ENCODE results near the gene ANP32A.

Gene ANP32A

DNA sequence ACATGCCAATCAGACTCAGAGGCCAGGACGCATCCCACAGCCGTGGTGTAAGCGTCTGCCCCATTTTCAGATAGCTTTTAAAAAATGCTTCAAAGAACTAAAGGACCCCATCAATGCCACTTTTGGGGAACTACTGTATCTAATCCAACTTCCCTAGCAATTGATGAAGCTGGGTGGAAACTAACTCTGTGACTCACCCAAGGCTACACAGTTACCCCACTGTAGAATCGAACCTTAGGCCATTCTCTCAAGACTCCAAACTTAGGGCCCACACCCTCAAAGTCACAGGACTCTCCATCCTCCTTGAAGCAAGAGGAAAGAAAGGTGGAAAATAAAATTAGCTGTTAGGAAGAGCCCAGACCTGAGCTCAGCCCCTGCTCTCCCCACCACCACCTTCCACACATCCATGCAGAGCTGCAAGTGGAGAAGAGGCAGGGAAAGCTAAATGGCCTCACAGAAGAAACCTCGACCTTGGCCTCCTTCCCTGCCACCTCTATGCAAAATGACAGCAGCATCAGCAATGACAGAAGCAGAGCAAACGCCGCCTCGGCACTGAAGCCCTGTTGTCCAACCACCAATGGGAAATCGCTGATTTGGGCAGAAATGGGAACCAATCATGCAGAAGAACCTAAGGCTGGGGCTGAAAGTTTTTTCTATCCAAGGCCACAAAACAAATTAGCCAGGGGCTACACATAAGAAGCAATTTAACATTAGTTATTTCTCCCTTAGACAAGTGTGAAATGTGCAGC lies 22.2 kb downstream of the ANP32A start:
- DNase-seq (ENCODE audit: low read depth in 1 of 2, low spot score in 1 of 2): no peak

DNA sequence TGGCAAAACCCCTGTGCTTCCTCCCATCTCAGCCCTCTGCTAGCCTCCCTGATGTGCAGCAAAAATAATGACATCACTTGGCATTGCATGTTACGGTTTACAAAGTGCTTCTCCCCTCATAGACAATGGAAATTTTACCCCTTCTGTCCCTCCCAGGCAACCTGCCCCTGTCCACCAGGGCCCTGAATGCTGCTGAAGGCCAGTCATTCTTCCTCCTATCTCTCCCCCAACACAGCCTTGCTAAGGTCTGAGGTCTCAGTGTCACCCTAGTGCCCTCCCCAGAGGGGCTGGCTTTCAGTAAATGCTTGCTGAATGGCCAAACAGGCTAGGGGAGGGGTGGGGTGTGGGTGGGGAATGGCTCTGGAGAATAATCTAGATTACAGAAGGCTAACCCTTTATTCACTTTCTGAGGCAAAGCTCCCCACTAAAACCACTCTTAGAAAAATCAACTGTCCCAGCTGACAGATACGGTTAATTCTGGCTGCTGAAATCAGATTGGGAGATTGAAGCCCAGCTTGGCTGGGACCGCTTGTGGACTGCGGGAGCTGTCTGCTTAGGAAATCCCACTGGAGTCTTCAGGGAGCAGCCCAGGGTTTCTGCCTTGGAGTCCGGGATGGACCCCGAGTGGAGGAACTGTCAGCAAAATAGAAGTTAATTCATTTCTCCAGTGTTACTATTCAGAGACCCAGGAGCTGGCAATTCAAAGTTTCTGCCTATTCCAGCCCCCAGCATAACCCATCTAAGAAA lies 22.9 kb downstream of the ANP32A start:
- no peak for DNase-seq (ENCODE audit: low read depth in 1 of 2, low spot score in 1 of 2)

DNA sequence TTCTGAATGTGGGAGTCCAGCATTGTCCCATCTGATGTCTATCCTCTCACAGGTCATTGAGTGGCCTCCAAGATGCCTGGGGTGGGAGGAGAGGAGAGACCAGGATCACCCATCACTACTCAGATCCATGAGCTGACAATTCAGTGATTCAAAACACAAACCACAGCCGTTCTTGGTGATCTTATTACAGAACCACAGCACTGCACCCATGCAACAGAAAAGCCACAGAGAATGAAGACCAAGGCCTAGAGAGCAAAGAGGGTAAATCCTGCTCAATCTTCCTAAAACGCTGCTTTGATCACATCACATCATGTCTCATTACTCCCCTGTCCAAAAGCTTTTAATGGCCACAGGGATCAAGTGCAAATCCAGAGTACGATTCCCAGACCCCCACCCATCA lies 23.5 kb downstream of the ANP32A start:
- no peak for DNase-seq (ENCODE audit: low read depth in 1 of 2, low spot score in 1 of 2)

DNA sequence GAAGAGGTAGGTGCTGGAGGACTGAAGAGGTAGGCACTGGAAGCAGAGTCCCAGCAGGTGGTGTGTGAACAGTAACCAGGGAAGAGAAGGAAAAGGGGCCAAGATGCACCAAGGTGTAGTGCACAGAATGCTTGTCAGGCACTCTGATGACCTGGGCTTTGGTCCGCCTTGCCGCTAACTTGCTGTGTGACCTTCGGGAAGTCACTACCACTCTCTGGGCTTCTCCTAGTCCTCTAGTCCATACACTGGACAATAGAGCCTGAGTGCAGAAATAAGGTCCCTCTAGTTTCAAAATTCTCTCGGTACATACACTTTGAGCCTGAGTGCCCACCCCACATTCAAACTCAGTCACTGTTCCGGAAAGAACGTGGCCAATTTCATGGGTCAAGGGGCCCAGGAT lies 24.1 kb downstream of the ANP32A start:
- DNase-seq (ENCODE audit: low read depth in 1 of 2, low spot score in 1 of 2): no peak

DNA sequence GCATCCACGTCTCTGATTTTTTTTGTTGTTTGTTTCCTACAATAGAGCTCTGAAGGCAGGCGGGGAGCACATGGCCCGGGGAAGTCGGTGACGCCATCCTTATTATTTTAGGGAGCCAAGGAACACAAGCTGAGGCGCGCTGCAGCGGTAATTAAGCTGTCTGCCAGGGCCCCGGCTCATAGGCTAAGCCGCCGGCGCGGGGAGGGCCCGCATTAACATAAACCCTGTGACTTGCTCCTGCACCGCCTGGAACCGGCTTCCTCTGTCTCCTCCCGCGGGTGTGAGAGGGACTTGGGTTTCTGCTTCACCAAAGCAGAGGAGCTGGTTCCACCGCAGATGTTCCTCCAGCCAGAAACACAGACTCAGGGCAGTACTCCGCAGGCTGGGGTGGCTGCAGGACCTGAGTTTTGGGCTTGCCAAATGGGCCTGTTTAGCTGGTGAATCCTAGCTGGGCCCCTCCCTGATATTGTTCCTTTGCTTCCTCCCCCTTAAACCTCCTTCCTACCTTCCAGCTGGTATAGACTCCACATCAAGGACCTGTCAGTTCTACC lies 25.3 kb downstream of the ANP32A start:
- DNase-seq (ENCODE audit: low read depth in 1 of 2, low spot score in 1 of 2): peak; percentile 24 to 45

DNA sequence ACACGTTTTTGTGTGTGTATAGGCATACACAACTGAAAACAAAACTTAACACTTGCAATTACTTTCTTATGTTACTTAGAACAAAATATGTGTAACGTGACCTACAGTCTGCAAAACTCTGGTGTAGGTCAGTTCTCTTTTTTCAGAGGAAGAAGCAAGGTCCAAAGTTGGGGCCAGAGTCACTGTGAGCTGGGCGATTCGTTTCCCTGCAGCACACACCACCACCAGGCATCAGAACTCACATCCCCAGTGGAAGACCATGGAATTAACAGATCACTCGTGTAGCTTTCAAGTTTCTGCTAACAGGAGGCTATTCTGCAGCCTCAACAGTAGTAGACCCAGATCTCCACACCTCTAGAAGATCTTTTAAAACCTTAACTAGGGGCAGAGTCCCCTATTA lies 25.8 kb downstream of the ANP32A start:
- no peak for DNase-seq (ENCODE audit: low read depth in 1 of 2, low spot score in 1 of 2)

DNA sequence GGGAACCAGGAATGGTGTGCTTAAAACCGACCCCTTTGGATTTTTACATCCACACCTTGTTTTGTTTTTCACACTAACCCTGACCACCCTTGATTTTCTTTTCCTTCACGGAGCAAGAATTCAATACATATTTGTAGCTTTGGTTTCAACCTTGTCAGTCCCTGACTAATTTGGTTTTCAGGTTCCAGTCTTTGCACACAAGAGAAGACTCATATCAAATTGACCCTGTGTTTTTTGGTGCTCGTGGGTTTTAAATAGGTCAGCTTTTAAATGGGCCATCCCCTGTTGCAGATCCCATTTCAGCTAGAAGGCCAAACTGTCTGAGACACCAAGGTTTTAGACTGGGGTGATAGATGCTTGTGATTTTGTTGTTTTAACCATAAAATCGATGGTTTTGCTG lies 26.4 kb downstream of the ANP32A start:
- DNase-seq (ENCODE audit: low read depth in 1 of 2, low spot score in 1 of 2): no peak

DNA sequence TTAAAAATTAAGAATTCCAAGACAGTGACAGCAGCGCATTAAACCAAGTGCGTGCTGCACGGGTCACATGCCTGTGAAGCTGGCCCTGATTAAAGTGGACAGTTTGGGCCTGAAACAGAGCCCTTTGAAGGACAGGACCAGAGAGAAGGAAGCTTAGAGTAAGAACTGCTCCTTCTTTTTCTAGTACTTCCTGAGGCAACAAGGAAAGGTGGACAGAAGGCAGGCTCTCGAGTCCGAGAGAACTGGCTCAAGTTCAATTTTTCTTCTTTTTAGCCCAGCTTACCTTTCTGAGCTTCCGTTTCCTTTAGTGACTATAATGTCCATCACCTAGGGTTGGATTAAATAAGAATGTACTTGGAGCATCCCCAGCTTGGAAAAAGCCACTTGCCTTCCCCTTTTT lies 26.9 kb downstream of the ANP32A start:
- DNase-seq (ENCODE audit: low read depth in 1 of 2, low spot score in 1 of 2): no peak

DNA sequence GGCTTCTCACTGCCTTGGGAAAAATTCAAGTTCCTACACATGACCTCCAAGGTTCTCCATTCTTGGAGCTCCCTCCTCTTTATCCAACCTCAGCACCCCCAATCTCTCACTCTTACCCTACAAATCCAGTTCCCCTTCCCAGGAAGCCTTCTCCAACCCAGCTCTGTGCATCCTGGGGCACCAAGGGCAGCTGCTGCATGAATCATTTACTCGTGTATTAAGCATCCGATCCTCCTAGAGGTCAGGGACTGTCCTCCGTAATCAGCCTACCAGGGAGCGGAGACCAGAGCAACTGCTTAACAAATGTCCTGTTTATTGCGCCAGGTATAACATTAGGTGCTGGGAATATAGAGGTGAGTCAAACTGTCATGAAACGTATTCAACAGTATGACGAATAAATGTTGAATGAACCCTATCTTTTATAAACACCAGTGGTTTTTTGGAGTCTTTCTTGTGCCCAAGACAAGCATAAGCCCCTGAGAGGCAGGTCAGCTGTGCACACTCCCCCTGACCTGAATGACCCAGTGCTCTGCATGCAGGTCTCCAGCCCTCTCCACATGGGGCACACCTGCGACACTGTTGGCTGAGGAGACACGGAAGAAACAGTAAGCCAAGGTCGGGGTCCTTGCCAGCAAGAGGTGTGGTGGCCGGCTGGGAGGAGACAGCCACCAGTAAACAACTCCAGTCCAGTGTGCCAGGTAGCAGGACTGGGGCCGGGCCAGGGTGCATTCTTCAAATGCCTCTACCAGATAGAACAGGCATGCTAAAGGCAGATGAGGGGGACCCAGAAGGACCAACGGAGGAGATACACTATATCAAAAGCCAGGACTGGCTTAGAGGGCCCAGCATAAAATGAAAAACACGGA lies 27.6 kb downstream of the ANP32A start:
- DNase-seq (ENCODE audit: low read depth in 1 of 2, low spot score in 1 of 2): no peak

DNA sequence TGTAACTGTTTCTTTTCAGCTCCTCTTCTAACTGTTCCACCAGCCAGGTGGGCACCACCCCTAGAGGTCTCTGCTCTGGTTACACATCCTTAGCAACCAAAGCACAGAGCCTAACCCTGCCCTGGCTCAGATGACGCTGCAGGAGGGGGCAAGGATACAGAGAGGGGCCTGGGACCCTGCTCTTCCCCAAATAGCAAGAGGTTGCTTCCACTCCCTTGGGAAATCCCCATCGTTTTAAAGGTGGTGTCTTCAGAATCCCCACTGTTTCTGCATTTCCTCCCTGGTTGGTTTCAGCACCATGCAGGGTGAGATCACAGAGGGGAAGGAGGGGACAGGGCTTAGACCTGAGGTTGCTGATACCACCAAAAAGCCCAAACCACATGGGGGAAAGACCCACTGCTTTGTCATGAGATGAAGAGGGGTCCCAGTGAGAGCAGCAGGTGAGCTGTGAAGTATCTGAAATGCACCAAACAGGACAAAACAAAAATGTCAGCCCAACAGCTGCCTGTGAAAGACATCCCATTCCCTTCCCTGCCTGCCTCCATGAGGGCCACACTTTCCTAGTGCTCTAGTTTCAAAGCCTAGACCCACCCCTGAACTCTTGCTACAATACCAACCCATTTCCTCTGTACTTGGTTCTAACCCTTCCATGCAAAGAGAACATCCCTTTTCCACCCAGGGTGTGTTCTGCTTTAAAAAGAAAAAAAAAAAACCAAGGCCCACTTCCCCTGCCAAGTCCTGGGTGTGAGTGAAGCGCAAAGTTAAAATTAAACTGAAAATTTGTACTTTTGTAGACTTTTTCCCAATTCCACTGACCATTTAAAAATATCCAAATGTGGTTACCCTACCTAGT lies 29.0 kb downstream of the ANP32A start:
- peak in 1 of 2 donors; percentile 11 for DNase-seq (ENCODE audit: low read depth in 1 of 2, low spot score in 1 of 2)

DNA sequence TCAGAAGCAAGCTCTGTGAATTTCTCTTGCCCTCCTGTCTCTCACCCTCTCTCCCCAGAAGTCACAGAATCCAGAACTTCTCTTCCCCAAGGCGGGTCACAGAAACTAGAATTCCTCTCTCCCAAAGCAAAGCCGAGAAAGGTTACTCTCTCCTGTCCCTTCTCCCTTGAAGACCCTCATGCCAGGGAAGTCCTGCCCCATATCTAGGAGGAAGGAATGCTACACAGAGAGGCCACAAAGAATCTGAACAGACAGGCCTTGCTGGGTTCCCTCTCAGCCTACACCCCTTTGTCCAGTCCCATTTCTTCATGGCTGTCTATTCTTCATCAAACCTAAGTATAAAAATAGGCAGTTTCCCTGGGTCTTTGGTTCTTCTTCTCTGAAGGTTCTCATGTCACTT lies 29.8 kb downstream of the ANP32A start:
- DNase-seq (ENCODE audit: low read depth in 1 of 2, low spot score in 1 of 2): no peak

DNA sequence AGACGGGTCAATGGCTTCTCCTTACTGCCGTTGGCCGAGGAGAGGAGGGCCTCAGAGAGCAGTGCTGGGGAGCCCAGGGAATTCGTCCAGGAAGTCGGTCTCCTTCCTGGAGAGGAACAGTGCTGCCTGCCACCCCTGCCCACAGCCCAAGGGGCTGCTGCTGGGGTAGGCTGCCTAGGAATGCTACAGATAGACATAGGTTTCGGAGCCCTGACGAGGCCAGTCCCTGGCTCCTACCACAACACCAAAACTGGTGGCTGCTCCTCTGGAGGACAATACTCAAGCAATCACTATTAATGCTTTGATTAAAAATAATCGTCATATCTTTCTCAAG lies 30.5 kb downstream of the ANP32A start:
- DNase-seq (ENCODE audit: low read depth in 1 of 2, low spot score in 1 of 2): no peak

DNA sequence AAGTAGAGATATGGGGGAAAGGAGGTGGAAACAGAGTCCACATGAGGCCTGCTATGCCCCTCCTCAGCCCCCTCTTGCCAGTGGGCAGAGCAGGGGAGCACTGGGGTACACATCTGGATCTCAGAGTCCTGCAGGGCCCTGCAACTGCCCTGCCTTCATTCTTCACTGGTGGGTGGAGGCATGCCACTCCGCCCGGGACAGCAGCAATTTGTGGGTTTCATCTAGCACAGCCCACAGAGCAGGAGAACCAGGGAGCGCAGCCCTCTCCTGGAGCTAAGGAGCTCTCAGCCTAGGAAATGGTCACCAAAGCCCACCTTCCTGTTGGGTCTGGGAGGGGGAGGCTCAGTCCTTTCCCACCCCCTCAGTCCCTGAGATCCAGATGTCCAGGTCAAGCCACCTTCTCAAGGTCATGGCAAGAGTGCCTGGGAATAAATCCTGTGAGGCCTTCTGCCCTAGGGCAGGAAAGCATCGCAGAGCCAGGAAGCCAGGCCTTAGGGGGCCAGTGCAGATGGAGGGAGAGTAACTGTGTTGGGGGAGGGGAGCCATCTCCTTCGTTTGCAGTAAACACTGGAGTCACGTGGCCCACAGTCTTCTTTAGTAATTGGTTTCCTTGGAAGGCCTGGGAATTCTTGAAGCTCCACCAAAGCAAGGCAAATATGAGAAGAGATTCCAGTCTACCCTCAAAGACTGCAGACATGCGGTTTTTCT lies 31.0 kb downstream of the ANP32A start:
- no peak for DNase-seq (ENCODE audit: low read depth in 1 of 2, low spot score in 1 of 2)

DNA sequence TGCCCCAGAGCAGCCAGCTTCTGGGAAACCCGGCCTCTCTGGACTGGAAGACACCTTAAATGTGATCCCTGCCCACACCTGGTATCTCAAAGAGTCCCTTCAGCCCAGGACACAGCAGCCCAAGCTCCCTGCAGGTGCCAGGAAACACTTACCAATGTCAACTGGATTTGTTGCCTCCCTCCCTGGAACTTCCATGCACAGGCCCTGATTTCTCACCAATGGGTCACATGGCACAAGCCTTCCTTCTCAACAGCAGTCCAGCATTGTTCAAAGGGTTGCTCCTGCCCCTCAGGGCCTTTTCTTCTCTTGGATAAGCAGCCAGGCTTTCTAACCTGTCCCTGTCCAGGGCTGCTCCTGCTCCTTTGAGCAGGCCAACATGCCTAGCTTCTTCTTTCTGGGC lies 31.6 kb downstream of the ANP32A start:
- no peak for DNase-seq (ENCODE audit: low read depth in 1 of 2, low spot score in 1 of 2)

DNA sequence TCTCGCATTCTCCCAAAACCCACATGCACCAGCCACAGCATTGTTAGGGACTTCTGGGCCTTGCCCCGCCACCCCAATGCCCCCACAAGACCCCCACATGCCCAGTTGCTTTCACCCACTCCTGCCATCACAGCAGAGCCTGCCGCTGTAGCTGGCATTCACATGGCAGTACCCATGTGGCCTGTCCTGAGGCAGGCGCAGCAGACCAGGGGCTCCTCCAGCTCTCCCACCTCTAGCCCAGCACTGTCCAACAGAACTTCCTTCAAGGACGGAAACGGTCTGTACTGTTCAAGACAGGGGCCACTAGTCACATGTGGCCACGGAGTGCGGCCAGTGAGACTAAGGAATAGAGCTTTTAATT lies 32.5 kb downstream of the ANP32A start:
- DNase-seq (ENCODE audit: low read depth in 1 of 2, low spot score in 1 of 2): no peak

DNA sequence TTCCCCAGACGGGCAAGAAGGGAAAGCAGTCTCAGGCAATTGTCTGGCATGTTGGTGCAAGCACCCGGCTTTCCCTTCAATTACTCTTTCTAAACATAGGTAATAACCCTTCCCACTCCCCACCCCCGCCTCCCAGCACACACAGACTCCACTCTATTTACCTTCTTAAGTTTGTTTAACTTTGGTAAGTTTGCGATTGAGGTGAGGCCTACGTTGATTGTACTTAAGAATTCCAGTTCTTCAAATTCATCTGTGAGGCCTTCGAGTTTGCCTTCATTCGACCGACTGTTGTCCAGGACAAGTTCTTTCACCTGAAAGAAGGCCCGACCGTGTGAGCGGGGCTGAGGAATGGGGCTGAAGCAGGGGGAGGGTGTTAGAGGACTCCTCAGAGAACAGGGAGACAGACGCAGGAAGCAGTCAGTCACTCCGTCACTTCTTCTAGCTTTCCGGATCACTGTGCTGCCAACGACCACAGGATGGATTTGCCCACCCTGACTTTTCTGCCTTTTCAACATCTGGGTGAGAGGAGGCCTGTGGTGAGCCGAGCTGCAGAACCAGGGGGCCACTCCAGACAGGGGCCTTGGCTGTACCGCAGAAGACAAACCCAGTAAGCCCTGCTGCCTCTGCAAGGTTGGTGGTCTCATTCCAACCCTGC lies 33.0 kb downstream of the ANP32A start:
- no peak for DNase-seq (ENCODE audit: low read depth in 1 of 2, low spot score in 1 of 2)

DNA sequence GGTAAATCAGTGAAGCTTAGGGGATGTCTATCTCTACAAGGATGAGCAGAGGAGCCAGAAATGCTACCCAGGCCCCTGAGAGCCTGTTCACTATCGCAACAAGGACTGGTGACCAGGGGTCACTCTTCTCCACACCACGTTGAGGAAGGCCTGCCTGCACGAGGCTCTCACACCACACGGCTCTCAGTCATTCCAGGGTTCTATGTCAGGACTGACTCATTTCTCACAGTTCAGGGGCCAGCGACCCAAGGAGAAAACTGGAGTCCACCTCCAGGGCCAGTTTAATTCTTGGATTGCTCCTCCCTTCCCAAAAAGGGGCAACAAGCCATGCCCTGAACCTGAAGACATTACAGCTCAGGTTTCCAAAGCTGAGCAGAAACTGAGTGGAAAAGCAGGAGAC lies 33.9 kb downstream of the ANP32A start:
- no peak for DNase-seq (ENCODE audit: low read depth in 1 of 2, low spot score in 1 of 2)

DNA sequence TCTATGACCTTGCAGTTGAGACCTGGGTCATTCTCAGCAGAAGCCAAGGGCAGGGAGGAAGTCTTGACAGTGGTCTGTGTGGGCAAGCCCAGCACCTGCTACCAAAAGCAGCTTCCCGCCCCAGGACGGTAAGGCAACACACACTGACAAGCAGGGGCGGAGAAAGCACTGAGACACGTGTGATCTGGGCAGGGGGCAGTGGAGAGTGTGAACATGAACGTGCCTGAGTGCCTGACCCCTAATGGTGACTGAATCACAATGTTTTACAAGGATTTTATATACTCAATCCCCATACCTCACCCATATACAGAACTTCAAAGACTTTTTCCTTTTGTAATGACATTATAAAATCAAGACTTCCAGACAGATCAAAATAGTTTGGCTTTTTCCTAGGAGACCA lies 35.2 kb downstream of the ANP32A start:
- DNase-seq (ENCODE audit: low read depth in 1 of 2, low spot score in 1 of 2): no peak

DNA sequence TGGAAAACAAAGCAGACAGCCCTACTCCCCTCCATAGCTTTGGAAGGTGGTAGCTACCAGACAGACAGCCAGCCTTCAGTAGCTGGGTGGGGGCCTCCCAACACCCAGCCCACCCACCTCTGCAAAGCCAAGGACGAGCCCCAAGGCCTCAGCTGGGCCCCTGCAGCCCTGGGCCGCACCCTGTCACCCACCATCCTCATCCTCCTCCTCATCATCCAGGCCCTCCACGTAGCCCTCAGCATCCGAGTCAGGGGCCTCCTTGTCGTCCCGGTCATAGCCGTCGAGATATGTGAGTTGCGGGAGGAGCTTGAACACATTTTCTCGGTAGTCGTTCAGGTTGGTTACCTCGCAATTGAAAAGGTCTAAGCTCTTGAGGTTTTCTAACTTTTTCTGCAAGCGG lies 36.5 kb downstream of the ANP32A start:
- DNase-seq (ENCODE audit: low read depth in 1 of 2, low spot score in 1 of 2): no peak

Measured in stimulated activated CD4-positive, alpha-beta T cell treated with anti-CD3 and anti-CD28 coated beads, Interleukin-15, amount 100 ng/mL, for 1 hour (primary cell).